Activated naive CD8-positive, alpha-beta T cell treated with anti-CD3 and anti-CD28 coated beads, Interleukin-2, amount 10 ng/mL, durations not matched to agents 7 days and 5 days (primary cell): ENCODE measurements around the gene ZFP36L1. TPM values are rescaled to one million over a fixed set of nuclear protein-coding genes. Genes with fewer than 3 reads are reported as not detected.

Source experiments
- ATAC-seq: fragments of 150-1000 bp; cut with Tn5 transposase; one replicate; pipeline ENCODE4 v1.10.0; 2021; ENCODE audit warnings: low read depth, moderate library complexity
- POLR2A ChIA-PET: fragments of 350-600 bp; sonication (Branson Sonifier 250); formaldehyde crosslinking; loops from one replicate; lab custom pipeline; 2021; ENCODE audit warnings: antibody characterized with exemption; lab: Charles Lee
- DNase-seq: peaks from one replicate; pipeline ENCODE4 v3.0.0; 2021
- H3K27ac Mint-ChIP-seq: one replicate; pipeline ENCODE4 v1.8.0; 2022; ENCODE audit warnings: mild to moderate bottlenecking, mixed read lengths
- H3K27me3 Mint-ChIP-seq: one replicate; pipeline ENCODE4 v1.8.0; 2022; ENCODE audit warnings: mild to moderate bottlenecking, moderate library complexity, mixed read lengths
- H3K36me3 Mint-ChIP-seq: one replicate; pipeline ENCODE4 v1.8.0; 2021; ENCODE audit warnings: mild to moderate bottlenecking, mixed read lengths
- H3K4me1 Mint-ChIP-seq: one replicate; pipeline ENCODE4 v1.8.0; 2021; ENCODE audit warnings: mixed read lengths
- H3K4me3 Mint-ChIP-seq: one replicate; pipeline ENCODE4 v1.8.0; 2022; ENCODE audit warnings: mild to moderate bottlenecking, moderate library complexity, mixed read lengths
- H3K9me3 Mint-ChIP-seq: one replicate; pipeline ENCODE4 v1.8.0; 2021; ENCODE audit warnings: mixed read lengths
- total RNA-seq, 2 experiments: library from RNA; stranded (reverse); gene quantifications; one replicate each; pipeline ENCODE4 v1.2.3, GENCODE V29; 2021

Gene ZFP36L1
- total RNA-seq, 2 experiments from 2014 or later = 114 to 130 TPM

- ATAC-seq (no peak), DNase-seq (no peak)
- Mint-ChIP-seq H3K27me3 (no peaks in the 10 kb centered on the region), H3K27ac (no peak overlapping the region), H3K36me3 (peaks cover 12% of the 10 kb centered on the region), H3K9me3 (peaks cover 17% of the 10 kb centered on the region), H3K4me3 (no peak overlapping the region), H3K4me1 (peaks cover 35% of the 10 kb centered on the region)
- POLR2A ChIA-PET = interaction anchor here (0.7 kb wide), 1 partner anchor 8 kb away, joined by 6 read pairs; no protein-coding TSS in a partner anchor
These were observed 5.8 kb upstream of the ZFP36L1 start for GRCh38 chr14:68798621-68799020.

DNA sequence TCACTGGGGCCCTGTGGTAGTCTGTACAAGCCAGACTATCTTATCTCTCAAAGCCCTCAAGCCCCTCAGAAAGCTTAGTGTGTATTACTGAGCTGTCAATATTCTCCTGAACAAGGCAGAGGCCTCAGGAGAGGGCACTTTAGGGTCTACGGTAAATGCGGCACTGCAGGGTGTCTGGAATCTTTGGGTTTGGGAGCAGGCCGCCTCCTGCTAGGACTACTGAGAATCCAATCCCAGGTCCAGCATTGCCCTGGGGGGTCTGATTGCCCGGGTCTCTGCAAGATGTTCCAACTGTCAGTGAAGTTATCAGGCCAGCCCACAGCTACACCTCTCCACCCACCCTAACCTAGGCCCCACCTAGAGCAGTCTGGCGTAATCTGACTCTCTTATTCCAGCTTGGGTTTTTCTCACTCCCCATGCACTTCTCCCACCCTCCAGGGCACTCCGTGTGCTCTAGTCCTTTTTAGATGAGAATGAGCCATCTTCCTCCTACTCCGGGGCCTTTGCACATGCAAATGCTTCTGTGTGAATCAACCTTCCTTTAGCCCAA, 4.3 kb upstream of the ZFP36L1 start:
- Mint-ChIP-seq H3K27me3 (no peaks in the 10 kb centered on the region), H3K4me1 (peaks cover 38% of the 10 kb centered on the region), H3K9me3 (peaks cover 13% of the 10 kb centered on the region), H3K27ac (peak overlapping the region; percentile 98), H3K4me3 (no peak overlapping the region), H3K36me3 (peaks cover 12% of the 10 kb centered on the region)
- POLR2A ChIA-PET = interaction anchor here (1.5 to 3.5 kb wide), 2 partner anchors 7 to 18 kb away, joined by 3 to 135 read pairs; no protein-coding TSS in a partner anchor
- DNase-seq (no peak), ATAC-seq (no peak)

GRCh38 chr14:68796418-68797101, 3.7 kb upstream of the ZFP36L1 start:
- peaks cover 6% of the 10 kb centered on the region for H3K9me3 Mint-ChIP-seq
- H3K27ac Mint-ChIP-seq = peak overlapping the region; percentile 98
- DNase-seq = no peak
- H3K36me3 Mint-ChIP-seq = peaks cover 5% of the 10 kb centered on the region
- no peaks in the 10 kb centered on the region for H3K27me3 Mint-ChIP-seq
- H3K4me3 Mint-ChIP-seq = peak overlapping the region; percentile 89
- POLR2A ChIA-PET = interaction anchor here (0.6 to 3.5 kb wide), 11 partner anchors 8 to 513 kb away, joined by 3 to 135 read pairs (median 6); no protein-coding TSS in a partner anchor
- H3K4me1 Mint-ChIP-seq = peaks cover 33% of the 10 kb centered on the region
- no peak for ATAC-seq

GRCh38 chr14:68795597-68796417, 2.9 kb upstream of the ZFP36L1 start:
- ATAC-seq (peak; percentile 57), DNase-seq (peak; percentile 90)
- H3K36me3 Mint-ChIP-seq = peaks cover 5% of the 10 kb centered on the region
- POLR2A ChIA-PET = interaction anchor here (0.6 to 3.5 kb wide), 15 partner anchors 8 to 544 kb away, joined by 3 to 135 read pairs (median 3); no protein-coding TSS in a partner anchor
- H3K9me3 Mint-ChIP-seq = peaks cover 3% of the 10 kb centered on the region
- H3K27me3 Mint-ChIP-seq = no peaks in the 10 kb centered on the region
- peaks cover 35% of the 10 kb centered on the region for H3K4me1 Mint-ChIP-seq
- peak overlapping the region; percentile 98 for H3K27ac Mint-ChIP-seq
- peak overlapping the region; percentile 89 for H3K4me3 Mint-ChIP-seq

DNA sequence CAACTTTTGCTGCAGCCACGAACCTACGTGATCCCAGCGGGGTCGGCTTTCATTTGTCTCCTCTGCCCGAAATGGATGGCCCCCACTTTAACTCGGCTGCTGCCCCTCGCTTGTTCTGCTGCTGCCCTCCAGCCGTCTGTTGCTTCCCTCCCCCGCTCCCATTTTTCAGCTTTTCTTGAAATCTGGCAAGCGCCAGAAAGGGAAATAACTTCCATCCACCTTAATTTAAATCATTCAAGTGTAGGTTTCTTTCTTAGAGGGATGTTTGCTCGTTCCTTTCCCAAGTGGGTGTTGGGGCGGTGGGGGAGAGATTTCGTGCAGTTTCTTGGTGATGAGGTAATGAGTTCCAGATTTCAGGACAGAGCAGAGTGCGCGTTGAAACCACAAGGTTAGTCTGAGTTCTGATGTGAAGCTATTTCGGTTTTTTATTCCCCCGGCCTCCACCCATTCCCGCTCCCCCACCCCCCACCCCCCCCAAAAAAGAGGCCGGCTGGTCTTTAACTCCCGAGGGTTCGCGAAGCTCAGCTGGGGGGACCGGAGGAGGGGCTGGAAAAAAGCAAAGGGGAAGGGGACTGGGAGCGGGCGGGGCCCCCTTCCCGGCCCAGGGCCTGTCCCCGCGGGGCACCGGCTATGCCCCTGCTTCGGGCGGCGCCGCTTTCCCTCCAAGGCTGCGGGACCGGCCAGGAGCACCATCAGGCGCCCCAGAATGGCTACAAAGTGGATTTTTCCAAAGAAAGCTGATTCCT, 2.2 kb upstream of the ZFP36L1 start:
- ATAC-seq = no peak
- peaks cover 3% of the 10 kb centered on the region for H3K9me3 Mint-ChIP-seq
- H3K27ac Mint-ChIP-seq = peak overlapping the region; percentile 100
- peaks cover 11% of the 10 kb centered on the region for H3K36me3 Mint-ChIP-seq
- POLR2A ChIA-PET = interaction anchor here (0.8 to 3.5 kb wide), 13 partner anchors 7 to 543 kb away, joined by 3 to 135 read pairs (median 6); no protein-coding TSS in a partner anchor
- H3K4me3 Mint-ChIP-seq = peak overlapping the region; percentile 89
- no peak for DNase-seq
- no peaks in the 10 kb centered on the region for H3K27me3 Mint-ChIP-seq
- peaks cover 35% of the 10 kb centered on the region for H3K4me1 Mint-ChIP-seq

GRCh38 chr14:68794130-68794850, 1.4 kb upstream of the ZFP36L1 start:
- DNase-seq (peak; percentile 79), ATAC-seq (peak; percentile 4)
- Mint-ChIP-seq H3K27ac (peak overlapping the region; percentile 100), H3K4me3 (peak overlapping the region; percentile 89), H3K9me3 (peaks cover 3% of the 10 kb centered on the region), H3K36me3 (peaks cover 18% of the 10 kb centered on the region), H3K27me3 (no peaks in the 10 kb centered on the region), H3K4me1 (peaks cover 39% of the 10 kb centered on the region)
- POLR2A ChIA-PET = interaction anchor here (1.2 to 3.5 kb wide), 5 partner anchors 13 to 543 kb away, joined by 3 to 135 read pairs (median 13); no protein-coding TSS in a partner anchor

- Mint-ChIP-seq H3K9me3 (peaks cover under 1% of the 10 kb centered on the region), H3K27ac (peak overlapping the region; percentile 100), H3K4me3 (peak overlapping the region; percentile 89), H3K4me1 (peaks cover 44% of the 10 kb centered on the region), H3K27me3 (no peaks in the 10 kb centered on the region), H3K36me3 (peaks cover 24% of the 10 kb centered on the region)
- POLR2A ChIA-PET = interaction anchor here (0.7 to 8.3 kb wide), 11 partner anchors 10 to 510 kb away, joined by 3 to 295 read pairs (median 5); no protein-coding TSS in a partner anchor
- ATAC-seq (no peak), DNase-seq (no peak)
These were observed 865 bp upstream of the ZFP36L1 start for GRCh38 chr14:68793734-68794129.

DNA sequence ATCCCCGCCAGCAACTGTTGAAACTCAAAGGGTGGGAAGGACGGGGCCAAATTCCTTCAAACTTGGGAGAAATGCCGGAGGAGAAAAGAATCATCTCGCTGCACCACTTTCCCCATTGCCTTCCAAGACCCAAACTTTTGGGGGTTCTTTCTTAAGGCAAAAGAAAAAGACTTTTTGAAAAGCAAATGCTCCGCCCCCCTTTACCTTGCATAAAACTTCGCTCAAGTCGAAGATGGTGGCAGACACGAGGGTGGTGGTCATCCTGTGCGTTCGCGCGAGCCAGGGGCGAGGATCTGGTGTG, 239 bp downstream of the ZFP36L1 start:
- Mint-ChIP-seq H3K9me3 (no peaks in the 10 kb centered on the region), H3K4me3 (peak overlapping the region; percentile 89), H3K4me1 (peaks cover 49% of the 10 kb centered on the region), H3K27me3 (no peaks in the 10 kb centered on the region), H3K36me3 (peaks cover 29% of the 10 kb centered on the region), H3K27ac (peak overlapping the region; percentile 100)
- POLR2A ChIA-PET = interaction anchor here (0.5 to 8.3 kb wide), 18 partner anchors 11 to 1305 kb away, joined by 3 to 295 read pairs (median 4); partner anchors contain the start of gene TMEM229B
- DNase-seq (no peak), ATAC-seq (no peak)

DNA sequence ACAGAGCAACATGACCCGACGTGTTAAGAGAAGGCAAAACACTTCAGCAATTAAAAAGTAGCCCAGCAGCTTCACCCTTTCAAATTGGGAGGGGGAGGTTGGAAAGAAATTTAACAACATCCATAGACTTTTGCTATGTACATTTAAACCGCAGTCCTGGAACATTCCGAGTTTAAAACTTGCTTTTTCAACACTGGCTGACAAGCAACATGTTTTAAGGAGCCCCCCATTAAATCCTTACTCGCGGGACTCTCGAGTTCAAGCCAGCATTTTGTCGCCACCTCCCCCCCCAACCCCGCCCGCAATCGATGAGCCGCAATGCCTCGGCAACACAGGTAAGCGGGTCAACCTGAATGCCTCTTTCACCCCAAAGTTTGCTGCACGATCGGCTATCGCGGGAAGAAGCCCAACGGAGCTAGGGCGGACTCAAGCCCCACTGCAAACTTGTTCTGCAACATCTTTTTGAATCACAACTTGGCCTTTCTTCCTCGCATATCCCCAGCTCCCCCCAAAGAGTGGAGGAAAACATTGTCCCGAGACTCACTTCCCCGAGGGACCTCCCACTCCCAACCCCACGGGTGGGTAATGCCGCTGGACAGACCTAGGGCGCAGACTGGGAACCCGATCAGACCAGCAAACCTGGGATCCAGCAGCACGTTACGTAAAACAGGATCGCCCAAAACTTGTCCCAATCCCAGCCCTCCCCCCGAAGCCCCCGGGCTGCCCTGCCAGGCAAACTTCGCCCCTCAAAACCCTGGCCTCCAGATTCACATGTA, 777 bp downstream of the ZFP36L1 start:
- Mint-ChIP-seq H3K4me3 (peak overlapping the region; percentile 89), H3K9me3 (no peaks in the 10 kb centered on the region), H3K27ac (peak overlapping the region; percentile 100), H3K36me3 (peaks cover 29% of the 10 kb centered on the region), H3K27me3 (no peaks in the 10 kb centered on the region), H3K4me1 (peaks cover 49% of the 10 kb centered on the region)
- DNase-seq (peak; percentile 62), ATAC-seq (no peak)
- POLR2A ChIA-PET = interaction anchor here (0.5 to 8.3 kb wide), 14 partner anchors 10 to 1304 kb away, joined by 3 to 295 read pairs (median 6); partner anchors contain the start of gene TMEM229B

DNA sequence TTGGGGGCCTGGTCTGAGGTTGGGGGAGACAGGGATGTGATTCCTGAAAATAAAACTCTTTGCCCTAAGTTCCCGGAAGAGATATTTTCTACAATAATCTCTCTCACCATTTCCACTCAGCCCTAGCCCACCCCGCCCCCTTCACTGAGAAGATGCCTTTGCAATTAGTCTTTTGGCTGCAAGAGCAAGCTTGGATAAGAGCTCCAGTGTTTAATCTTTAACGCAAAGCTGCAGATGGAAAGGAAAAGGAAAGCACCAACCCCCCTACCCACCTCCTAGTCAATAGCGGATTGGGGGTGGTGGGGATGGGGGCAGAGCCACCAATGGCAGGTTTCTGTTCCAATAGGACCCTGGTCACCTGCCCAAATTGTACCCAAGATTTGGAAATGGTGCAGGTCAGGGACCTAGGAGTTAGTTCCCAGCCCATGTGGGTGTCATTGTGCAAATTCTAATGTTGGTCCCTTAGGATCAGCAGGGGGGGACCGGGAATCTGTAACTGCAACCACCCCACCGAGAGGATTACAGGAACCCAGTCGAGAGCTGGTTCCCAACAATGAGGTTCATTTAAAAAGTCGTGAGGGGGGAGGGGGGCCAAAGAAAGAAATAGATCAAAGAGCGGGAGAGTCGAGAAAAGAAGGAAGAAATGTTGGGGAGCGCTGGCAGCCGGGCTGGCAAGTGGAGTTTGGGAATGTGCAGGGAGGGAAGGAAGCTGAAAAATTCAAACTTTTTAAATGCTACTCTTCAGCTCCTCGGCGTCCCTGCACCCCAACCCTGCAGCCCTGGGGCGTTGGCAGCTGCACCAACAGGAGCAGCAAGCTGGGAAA, 1.6 kb downstream of the ZFP36L1 start:
- no peaks in the 10 kb centered on the region for H3K9me3 Mint-ChIP-seq

More for the DNA sequence above, 1.6 kb downstream of the ZFP36L1 start:
- H3K4me3 Mint-ChIP-seq = peak overlapping the region; percentile 89
- DNase-seq (no peak), ATAC-seq (no peak)
- peak overlapping the region; percentile 100 for H3K27ac Mint-ChIP-seq
- no peaks in the 10 kb centered on the region for H3K27me3 Mint-ChIP-seq
- H3K4me1 Mint-ChIP-seq = peaks cover 52% of the 10 kb centered on the region
- POLR2A ChIA-PET = interaction anchor here (0.6 to 8.3 kb wide), 14 partner anchors 8 to 543 kb away, joined by 3 to 295 read pairs (median 6); no protein-coding TSS in a partner anchor
- peaks cover 29% of the 10 kb centered on the region for H3K36me3 Mint-ChIP-seq
